ENCODE measurements around the gene RAB1A.
A peak's percentile ranks its signal among the peaks of the same experiment; 100 is the strongest.
"Not testable (repeated sequence)": the region's sequence is repeated elsewhere in the genome, so short reads cannot be mapped to it uniquely, and the experiment has no call there.

RAB1A gene

DNA sequence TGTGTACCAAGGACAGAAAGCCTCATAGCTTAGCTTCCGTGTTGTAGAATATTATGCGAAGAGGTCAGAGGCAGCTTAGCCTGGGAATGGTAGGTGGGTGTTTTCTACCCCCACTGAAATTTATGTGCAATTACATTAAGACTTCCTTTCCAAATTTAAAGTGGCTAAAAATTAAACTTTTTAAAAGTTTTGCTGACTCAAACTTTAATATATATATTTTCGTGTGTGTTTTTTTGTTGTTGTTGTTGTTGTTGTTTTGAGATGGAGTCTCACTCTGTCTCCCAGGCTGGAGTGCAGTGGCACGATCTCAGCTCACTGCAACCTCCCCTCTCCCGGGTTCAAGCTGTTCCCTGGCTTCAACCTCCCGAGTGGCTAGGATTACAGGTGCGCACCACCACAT lies 4.3 kb upstream of the RAB1A start:
- no peak for DNase-seq (ENCODE audit: low spot score)

- DNase-seq (ENCODE audit: low spot score) = no peak
Measured at GRCh38 chr2:65133626-65134025, 3.7 kb upstream of the RAB1A start.

DNA sequence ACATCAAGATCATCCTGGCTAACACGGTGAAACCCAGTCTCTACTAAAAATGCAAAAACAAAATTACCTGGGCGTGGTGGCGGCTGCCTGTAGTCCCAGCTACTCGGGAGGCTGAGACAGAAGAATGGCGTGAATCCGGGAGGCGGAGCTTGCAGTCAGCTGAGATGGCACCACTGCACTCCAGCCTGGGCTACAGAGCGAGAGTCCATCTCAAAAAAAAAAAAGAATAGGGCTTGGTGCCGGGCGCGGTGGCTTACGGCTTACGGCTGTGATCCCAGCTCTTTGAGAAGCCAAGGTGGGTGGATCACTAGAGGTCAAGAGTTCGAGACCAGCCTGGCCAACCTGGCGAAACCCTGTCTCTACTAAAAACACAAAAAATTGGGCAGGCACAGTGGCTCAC lies 3.0 kb upstream of the RAB1A start:
- DNase-seq (ENCODE audit: low spot score) = not testable (repeated sequence)

DNA sequence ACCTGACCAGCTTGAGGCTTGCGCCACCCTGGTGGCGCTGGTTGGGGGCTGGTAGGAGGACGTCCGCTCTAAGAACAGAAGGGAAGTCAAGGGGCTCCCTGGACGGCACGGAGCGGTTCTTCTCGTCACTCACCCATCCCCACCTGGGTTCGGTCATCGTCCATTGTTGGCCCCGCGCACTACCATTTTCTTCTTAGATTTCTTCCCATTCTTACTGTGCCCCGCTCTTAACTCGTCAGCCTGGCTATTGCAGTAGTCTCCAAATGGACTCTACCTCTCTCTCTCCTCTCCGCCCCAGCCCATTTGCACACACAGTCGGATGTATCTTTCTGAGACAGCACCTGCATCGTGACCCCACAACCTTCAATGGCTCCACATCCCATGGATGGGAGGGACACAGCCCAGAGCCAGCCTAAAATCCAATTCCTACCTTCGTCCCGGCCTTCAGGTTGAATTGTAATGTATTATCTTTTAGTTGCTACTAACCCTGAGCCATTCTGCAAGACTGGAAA lies 814 bp upstream of the RAB1A start:
- DNase-seq (ENCODE audit: low spot score) = no peak

DNA sequence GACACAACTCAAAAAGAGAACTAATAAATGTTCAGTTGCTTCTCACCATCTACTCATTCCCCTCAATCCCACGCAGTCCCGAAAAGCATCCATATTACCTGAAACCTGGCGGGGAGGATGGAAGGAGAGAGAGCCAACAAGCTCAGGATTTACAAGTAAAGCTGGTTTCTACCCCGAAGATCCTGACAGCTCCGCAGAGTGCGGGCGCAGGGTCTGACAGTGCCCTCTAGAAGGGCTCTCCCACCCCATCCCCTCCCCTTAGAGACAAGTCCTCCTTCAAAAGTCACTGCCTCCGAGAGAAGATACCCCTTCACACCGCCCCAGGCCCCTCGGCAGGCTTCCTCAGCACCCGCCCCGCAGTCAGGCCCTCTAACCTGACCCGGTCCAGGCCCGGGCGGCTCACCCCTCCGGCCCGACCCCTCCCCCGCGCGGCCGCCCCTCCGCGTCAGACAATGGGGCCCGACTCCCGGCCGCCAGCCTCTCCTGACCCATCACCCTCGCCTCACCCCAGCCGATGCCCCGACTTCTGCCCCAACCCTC lies 550 bp downstream of the RAB1A start:
- DNase-seq (ENCODE audit: low spot score) = peak; percentile 20

DNA sequence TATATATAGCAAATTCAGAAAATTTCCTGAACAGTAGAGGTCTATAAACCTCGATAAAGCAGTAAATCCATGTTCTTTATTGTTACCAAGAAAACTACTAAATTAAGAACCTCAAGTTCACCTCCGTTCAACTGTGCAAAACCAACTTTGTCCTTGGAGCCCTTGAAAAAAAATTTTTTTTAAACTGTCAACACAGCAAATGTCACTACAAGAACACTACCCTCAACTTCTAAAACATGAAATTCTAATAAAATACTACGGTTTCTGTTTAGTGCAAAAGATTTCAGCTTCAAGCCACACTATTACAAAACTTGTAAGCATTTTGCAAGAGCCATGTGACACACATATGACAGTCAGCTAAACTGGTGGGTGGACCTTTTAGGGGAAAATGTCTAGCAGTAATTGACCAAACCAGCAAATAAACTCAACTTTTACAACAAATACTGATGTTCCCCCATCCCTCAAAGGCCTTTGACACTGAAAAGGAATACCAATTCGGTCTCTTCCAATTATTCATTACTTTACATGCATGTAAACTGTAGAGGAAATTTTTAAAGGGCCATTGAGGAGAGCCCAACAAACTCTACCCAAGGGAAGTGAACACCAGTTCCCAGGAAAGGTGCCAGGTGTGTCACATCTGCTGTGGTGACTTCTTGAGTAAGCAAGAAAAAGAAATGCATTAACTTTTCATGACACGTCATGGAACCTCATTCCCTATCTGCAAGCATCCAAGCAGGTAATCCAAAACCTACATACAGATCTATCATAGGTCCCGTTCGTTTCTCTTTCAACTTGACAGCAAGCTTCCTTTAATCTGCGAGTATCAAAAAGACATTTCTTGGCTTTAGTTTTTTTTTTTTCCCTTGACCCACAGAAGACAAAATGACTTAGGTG lies 1.4 kb downstream of the RAB1A start:
- DNase-seq (ENCODE audit: low spot score) = peak; percentile 9

DNA sequence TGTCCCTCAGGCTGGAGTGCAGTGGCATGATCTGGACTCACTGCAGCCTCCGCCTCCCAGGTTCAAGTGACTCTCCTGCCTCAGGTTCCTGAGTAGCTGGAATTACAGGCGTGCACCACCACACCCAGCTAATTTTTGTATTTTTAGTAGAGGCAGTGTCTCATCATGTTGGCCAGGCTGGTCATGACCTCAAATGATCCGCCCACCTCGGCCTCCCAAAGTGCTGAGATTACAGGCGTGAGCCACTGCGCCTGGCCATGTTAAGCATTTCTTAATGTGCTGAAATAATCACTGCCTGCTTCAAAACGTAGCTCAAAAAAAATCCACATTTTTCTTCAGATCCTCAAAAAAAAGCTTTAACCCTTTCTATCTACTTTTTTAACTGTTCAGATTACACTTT lies 4.4 kb downstream of the RAB1A start:
- not testable (repeated sequence) for DNase-seq (ENCODE audit: low spot score)

DNA sequence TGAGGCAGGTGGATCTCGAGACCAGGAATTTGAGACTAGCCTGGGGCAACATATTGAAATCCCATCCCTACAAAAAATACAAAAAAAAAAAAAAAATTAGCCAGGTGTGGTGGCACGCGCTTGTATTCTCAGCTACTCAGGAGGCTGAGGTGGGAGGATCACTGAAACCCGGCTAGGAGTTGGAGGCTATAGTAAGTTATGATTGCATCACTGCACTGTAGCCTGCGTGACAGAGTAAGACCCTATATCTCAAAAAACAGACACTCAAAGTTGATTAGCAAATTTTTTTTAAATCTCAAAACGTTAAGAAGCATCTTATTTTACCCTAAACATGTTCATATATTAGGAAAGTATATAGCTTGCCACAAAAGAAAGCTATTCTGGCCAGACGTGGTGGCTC lies 7.6 kb downstream of the RAB1A start:
- DNase-seq (ENCODE audit: low spot score) = no peak

DNA sequence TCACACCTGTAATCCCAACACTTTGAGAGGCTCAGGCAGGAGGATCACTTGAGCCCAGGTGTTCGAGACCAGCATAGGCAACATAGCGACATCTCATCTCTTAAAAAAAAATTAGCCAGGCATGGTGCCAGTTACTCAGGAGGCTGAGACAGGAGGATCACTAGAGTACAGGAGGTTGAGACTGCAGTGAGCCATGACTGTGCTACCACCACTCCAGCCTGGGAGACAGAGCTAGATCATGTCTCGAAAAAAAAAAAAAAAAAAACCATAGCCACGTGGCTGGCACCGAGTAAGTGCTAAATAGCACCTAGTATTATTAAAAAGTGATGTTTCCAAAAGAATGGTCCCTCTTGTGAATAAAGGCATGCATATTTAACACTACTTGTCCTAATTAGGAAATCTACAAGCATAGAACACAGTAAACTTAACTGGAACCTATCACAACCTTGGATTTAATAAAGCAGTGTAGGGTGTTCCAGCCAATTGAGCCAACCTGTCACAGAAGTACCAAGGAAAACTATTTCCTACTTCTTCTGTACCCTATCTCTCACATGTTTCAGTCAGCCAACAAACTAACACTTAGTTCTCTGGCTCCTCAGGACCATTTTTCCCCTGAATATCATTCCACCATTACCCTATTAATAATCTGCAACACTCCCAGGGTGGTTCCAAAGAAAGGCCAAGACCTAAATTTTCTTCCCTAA lies 8.8 kb downstream of the RAB1A start:
- DNase-seq (ENCODE audit: low spot score) = no peak

- no peak for DNase-seq (ENCODE audit: low spot score)
Measured at GRCh38 chr2:65116645-65117044, 13.3 kb downstream of the RAB1A start.

DNA sequence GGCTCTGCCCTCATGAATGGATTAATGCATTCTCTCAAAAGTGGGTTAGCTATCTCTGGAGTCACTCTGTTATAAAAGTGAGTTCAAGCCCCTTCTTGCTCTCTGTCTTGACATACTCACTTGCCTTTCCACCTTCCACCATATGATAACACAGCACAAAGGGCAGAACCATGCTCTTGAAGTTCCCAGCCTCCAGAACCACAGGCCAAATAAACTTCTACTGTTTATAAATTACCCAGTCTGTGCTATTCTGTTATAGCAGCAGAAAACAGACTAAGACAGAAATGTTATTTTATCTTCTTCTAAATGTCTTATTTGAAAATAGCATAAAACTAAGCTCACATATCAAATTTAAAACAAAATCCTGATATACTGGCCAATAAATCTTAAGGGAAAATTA lies 15.0 kb downstream of the RAB1A start:
- DNase-seq (ENCODE audit: low spot score) = no peak

GRCh38 chr2:65113816-65114215 lies 16.1 kb downstream of the RAB1A start:
- DNase-seq (ENCODE audit: low spot score) = no peak

- DNase-seq (ENCODE audit: low spot score) = no peak
Measured at GRCh38 chr2:65113229-65113628, 16.7 kb downstream of the RAB1A start.

GRCh38 chr2:65112633-65113032 lies 17.3 kb downstream of the RAB1A start:
- no peak for DNase-seq (ENCODE audit: low spot score)

DNA sequence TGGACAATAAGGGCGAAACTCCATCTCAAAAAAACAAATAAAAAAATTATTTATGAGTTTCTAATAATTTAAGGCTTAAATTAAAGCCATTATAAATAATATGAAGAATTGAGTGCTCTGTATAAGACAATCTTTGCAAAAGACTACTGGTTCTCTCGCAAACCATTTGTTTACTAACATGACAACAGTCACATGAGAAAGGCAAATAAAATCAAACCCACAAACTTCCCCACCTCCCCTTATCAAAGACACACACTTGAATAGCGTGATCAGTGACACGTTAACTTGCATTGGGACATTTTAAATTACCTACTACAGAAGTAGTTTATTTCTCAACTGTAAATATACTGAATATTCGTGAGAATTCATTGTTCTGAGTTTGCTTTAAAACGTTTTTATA lies 21.1 kb downstream of the RAB1A start:
- DNase-seq (ENCODE audit: low spot score) = no peak

- no peak for DNase-seq (ENCODE audit: low spot score)
Measured at GRCh38 chr2:65107530-65107929, 22.4 kb downstream of the RAB1A start.

- peak; percentile 17 for DNase-seq (ENCODE audit: low spot score)
Measured at GRCh38 chr2:65103013-65103715, 26.7 kb downstream of the RAB1A start.

DNA sequence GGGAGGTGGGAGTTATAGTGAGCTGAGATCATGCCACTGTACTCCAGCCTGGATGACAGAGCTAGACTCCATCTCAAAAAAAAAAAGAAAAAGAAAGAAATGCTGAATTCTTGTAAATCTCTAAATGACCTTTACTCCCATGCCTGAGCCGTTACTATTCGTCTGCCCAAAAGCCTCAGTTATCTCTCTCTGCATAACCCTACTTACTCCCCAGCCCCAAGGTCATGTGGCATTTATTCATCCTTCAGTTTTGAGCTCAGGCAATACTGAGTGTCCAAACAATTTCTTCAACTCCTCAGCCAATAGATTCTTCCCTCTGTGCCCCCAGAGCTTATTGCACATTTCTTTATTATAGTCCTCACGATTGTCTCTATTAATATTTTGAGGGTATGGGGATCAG lies 28.8 kb downstream of the RAB1A start:
- DNase-seq (ENCODE audit: low spot score) = no peak

DNA sequence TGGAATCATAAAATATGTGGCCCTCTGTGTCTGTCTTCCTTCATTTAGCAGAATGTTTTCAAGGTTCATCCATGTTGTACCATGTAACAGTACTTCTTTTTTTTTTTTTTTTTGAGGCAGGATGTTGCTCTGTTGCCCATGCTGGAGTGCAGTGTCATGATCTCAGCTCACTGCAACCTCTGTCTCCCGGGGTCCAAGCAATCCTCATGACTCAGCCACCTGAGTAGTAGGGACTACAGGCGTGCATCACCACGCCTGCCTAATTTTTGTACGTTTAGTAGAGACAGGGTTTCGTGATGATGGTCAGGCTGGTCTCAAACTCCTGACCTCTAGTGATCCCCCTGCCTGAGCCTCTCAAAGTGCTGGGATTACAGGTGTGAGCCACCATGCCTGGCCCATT lies 31.2 kb downstream of the RAB1A start:
- DNase-seq (ENCODE audit: low spot score) = no peak

DNA sequence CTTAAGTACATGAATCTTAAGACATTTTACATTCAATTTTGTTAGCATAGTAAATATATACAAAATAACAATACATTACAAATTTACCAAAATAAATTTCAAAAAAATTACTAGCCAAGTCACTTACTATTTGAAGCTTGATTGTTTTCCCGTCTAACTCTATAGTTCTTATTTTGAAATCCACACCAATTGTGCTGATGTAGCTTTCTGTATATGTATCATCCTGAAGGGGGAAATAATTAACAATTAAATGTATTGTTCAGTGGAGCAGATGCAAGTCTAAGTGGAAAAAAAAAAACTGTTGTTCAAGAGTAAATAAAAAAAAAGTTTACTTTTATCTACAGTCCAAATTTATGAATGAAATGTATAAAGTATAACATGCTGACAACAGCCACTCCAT lies 32.1 kb downstream of the RAB1A start:
- DNase-seq (ENCODE audit: low spot score) = no peak

DNA sequence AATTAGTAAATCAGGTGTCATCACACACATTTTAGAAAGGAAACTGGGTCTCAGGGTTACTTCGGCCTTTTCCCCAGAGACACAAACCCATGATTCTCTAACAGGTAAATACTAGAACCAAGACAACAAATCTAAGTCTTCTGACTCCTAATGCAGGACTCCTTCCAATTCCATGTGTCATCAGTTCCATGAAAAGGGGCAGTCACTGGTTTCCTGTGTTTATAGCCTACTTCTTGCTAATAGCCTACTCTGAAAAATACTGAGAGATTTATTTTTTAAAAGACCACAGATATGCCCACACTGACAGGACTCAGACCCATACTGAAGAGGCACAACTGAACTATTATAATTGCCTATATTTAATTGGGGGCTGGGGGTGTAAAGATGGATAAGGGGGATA lies 33.0 kb downstream of the RAB1A start:
- DNase-seq (ENCODE audit: low spot score) = peak; percentile 24

DNA sequence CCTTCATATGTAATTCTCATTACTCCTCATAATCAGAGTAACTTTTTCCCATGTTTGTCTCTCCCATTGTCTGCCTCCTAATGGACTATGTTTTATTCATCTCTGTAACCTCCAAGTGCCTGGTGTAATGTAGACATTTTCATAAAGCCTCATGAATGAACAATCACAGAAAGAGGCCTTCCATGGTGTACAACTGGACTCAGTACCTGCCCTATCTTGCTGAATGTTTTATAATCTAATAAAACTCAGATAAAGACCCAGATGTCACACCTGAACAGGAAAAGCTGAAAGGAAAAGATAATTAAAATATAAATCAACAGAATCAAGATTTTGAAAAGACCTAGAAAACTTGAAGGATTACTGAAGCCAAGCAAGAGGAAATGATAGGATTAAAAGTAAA lies 36.7 kb downstream of the RAB1A start:
- DNase-seq (ENCODE audit: low spot score) = no peak

All from AG08395 (cell line).